HCT116 (cell line): Measurements from ENCODE around the gene HPN.

ENCODE experiments used
- CEBPB ChIP-seq: IDR thresholded peaks from 2 replicates; pipeline ENCODE4 v1.6.1; 2012; ENCODE audit warnings: low read depth
- POLR2A ChIP-seq: IDR thresholded peaks from 2 replicates; pipeline ENCODE4 v1.7.0; 2011; ENCODE audit warnings: borderline replicate concordance; ENCODE audit not compliant: insufficient read depth, insufficient read length; ENCODE audit errors: extremely low read depth
- POLR2AphosphoS5 ChIP-seq: IDR thresholded peaks from 2 replicates; pipeline ENCODE4 v1.6.1; 2011; ENCODE audit warnings: mild to moderate bottlenecking, low read depth, low read length, moderate library complexity
- SRF ChIP-seq: IDR thresholded peaks from 2 replicates; pipeline ENCODE4 v1.6.1; 2012; ENCODE audit warnings: low read depth
- TCF7L2 ChIP-seq: IDR thresholded peaks from 2 replicates; pipeline ENCODE4 v1.7.0; 2011; ENCODE audit warnings: borderline replicate concordance, inconsistent platforms; ENCODE audit not compliant: insufficient read depth, insufficient read length; ENCODE audit errors: extremely low read depth
- TF ChIP-seq, protein P1 (sequence below), 3 experiments: fragments of 200-600 bp in 1 of 3; sonication (generic) in 1 of 3; IDR thresholded peaks in 2 of 3; conservative IDR thresholded peaks in 1 of 3; 2 replicates each; pipeline ENCODE4 v1.5.1; 2012 to 2017; ENCODE audit warnings: low read depth in 2 of 3, low read length in 2 of 3, antibody characterized with exemption in 1 of 3, borderline replicate concordance in 1 of 3, control low read depth in 1 of 3, mild to moderate bottlenecking in 1 of 3, mixed read lengths in 1 of 3, mixed run types in 1 of 3, moderate library complexity in 1 of 3; ENCODE audit not compliant: insufficient read depth in 1 of 3

DNA sequence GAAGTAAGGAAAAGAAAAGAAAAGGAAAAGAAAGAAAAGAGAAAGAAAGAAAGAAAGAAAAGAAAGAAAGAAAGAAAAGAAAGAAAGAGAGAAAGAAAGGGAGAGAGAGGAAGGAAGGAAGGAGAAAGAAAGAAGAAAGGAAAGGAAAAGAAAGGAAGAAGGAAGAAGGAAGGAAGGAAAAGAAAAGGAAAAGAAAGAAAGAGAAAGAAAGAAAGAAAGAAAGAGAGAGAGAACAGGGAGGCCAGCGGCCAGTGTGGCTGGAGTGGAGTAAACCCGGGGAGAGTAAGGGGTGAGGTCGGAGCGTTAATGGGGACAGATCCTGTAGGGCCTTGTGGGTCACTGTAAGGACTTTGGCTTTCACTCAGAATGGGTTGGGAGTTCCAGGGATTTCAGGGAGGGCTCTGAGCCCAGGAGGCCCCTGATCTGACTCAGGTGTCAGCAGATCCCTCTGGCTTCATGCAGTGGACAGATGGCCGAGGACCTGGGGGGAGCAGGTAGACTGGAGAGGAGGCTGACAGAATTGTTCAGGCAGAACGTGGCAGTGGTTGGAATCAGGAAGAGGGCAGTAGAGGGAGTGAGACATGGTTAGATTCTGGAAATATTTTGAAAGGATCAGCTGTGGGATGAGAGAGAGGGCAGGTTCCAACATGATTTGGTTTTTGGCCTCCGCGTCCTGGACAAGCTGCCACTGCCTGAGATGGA is 54.3 kb downstream of the HPN start:
- TF ChIP-seq SRF = no peak
- TF ChIP-seq, protein P1, sequence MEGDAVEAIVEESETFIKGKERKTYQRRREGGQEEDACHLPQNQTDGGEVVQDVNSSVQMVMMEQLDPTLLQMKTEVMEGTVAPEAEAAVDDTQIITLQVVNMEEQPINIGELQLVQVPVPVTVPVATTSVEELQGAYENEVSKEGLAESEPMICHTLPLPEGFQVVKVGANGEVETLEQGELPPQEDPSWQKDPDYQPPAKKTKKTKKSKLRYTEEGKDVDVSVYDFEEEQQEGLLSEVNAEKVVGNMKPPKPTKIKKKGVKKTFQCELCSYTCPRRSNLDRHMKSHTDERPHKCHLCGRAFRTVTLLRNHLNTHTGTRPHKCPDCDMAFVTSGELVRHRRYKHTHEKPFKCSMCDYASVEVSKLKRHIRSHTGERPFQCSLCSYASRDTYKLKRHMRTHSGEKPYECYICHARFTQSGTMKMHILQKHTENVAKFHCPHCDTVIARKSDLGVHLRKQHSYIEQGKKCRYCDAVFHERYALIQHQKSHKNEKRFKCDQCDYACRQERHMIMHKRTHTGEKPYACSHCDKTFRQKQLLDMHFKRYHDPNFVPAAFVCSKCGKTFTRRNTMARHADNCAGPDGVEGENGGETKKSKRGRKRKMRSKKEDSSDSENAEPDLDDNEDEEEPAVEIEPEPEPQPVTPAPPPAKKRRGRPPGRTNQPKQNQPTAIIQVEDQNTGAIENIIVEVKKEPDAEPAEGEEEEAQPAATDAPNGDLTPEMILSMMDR (IDR thresholded peaks at IDR 0.05 in 2 of 3, conservative IDR thresholded peaks at IDR 0.05 in 1 of 3; ENCODE audit: borderline replicate concordance in 1 of 3, insufficient read depth in 1 of 3, low read depth in 2 of 3, low read length in 2 of 3) = no peak
- no peak for TF ChIP-seq POLR2AphosphoS5
- no peak for TF ChIP-seq TCF7L2
- no peak for TF ChIP-seq POLR2A
- TF ChIP-seq CEBPB = no peak
